Measurements from ENCODE around the gene EBF3. TPM values are rescaled to one million over a fixed set of nuclear protein-coding genes. Genes with fewer than 3 reads are reported as not detected.
A peak's percentile ranks its signal among the peaks of the same experiment; 100 is the strongest.

EBF3 gene
- total and polyA plus RNA-seq, 11 donors, result 3.6 to 8.8 (median 5.4) TPM

DNA sequence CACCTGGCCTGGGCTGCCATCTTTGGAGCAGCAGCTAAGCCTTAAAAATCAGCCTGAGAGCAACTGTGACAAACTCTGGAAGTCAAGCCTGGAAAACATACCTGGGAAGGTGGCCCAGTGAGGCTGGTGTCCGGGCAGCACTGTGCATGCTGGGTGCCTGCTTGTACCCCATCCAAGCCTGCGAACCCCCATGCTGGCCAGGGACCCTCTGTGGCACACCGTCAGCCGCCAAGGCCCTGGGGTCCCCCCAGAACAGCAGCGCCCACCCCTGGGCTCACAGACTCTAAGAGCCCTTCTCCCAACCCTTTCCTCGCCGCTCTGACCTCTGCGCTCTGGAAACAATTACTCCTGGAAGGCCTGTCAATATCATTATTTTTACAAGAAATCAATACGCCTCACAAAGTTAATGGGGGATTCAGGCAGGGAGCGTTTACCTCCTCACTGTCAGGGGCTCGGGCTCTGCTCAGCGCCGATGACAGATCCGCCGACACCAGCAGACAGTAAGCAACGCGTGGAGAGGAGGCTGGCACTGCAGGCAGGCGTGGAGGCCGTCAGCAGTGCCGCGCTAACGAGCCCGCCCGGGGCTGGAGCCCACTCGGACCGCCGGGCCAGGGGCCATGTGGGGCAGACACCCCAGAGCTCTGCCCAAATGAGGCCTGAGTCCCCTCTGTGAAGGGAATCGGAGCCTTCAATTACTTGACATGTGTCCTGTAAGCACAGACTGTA is 54.4 kb downstream of the EBF3 start:
- ATAC-seq (no peak), DNase-seq (peak in 2 of 5 donors; percentile 14 to 45)
- Histone ChIP-seq H3K4me1 (peaks cover 0 to 26% (median 5%) of the 10 kb centered on the region in 12 donors), H3K9me3 (no peaks in the 10 kb centered on the region), H3K36me3 (no peaks in the 10 kb centered on the region), H3K27ac (no peak overlapping the region), H3K4me3 (no peak overlapping the region), H3K27me3 (no peaks in the 10 kb centered on the region)
- no peak for TF ChIP-seq POLR2A (IDR thresholded peaks at IDR 0.05)
- TF ChIP-seq, protein P1, sequence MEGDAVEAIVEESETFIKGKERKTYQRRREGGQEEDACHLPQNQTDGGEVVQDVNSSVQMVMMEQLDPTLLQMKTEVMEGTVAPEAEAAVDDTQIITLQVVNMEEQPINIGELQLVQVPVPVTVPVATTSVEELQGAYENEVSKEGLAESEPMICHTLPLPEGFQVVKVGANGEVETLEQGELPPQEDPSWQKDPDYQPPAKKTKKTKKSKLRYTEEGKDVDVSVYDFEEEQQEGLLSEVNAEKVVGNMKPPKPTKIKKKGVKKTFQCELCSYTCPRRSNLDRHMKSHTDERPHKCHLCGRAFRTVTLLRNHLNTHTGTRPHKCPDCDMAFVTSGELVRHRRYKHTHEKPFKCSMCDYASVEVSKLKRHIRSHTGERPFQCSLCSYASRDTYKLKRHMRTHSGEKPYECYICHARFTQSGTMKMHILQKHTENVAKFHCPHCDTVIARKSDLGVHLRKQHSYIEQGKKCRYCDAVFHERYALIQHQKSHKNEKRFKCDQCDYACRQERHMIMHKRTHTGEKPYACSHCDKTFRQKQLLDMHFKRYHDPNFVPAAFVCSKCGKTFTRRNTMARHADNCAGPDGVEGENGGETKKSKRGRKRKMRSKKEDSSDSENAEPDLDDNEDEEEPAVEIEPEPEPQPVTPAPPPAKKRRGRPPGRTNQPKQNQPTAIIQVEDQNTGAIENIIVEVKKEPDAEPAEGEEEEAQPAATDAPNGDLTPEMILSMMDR (IDR thresholded peaks at IDR 0.05), result no peak
- intact Hi-C loops (cut with DNase I), result no loop called here
- 88 to 92% (median 90%) methylated on average over 16 to 28 of the region's 28 CpGs for WGBS, 4 donors

- Histone ChIP-seq H3K27me3 (no peaks in the 10 kb centered on the region), H3K36me3 (no peaks in the 10 kb centered on the region), H3K4me1 (peaks cover 0 to 24% (median 5%) of the 10 kb centered on the region in 12 donors), H3K9me3 (no peaks in the 10 kb centered on the region), H3K4me3 (no peak overlapping the region), H3K27ac (no peak overlapping the region)
- WGBS, 4 donors, result 69 to 82% (median 75%) methylated on average over 3 of the region's 3 CpGs
- ATAC-seq (no peak), DNase-seq (peak in 1 of 5 donors; percentile 6)
- intact Hi-C loops (cut with DNase I), result no loop called here
- TF ChIP-seq, protein P1 (IDR thresholded peaks at IDR 0.05), result no peak
- TF ChIP-seq POLR2A (IDR thresholded peaks at IDR 0.05), result no peak
Measured at GRCh38 chr10:129909080-129909479, 55.0 kb downstream of the EBF3 start.

- TF ChIP-seq, protein P1 (IDR thresholded peaks at IDR 0.05), result no peak
- TF ChIP-seq POLR2A (IDR thresholded peaks at IDR 0.05), result no peak
- DNase-seq (peak in 1 of 5 donors; percentile 7), ATAC-seq (no peak)
- H3K9me3 ChIP-seq, result no peaks in the 10 kb centered on the region
- H3K36me3 ChIP-seq, result no peaks in the 10 kb centered on the region
- intact Hi-C loops (cut with DNase I), result no loop called here
- H3K27me3 ChIP-seq, result no peaks in the 10 kb centered on the region
- H3K4me1 ChIP-seq, result peaks cover 0 to 17% (median 4%) of the 10 kb centered on the region in 12 donors
- 86 to 93% (median 88%) methylated on average over 8 to 15 of the region's 15 CpGs for WGBS, 4 donors
- no peak overlapping the region for H3K4me3 ChIP-seq
- no peak overlapping the region for H3K27ac ChIP-seq
Measured at GRCh38 chr10:129908406-129908805, 55.7 kb downstream of the EBF3 start.

- 88 to 89% (median 88%) methylated on average over 12 of the region's 12 CpGs for WGBS, 4 donors
- no peaks in the 10 kb centered on the region for H3K27me3 ChIP-seq
- ATAC-seq, result no peak
Measured at GRCh38 chr10:129905553-129905952, 58.5 kb downstream of the EBF3 start.

More at GRCh38 chr10:129905553-129905952, 58.5 kb downstream of the EBF3 start:
- Histone ChIP-seq H3K36me3 (no peaks in the 10 kb centered on the region), H3K9me3 (no peaks in the 10 kb centered on the region), H3K27ac (no peak overlapping the region), H3K4me1 (peaks cover 0 to 8% (median 0%) of the 10 kb centered on the region in 12 donors), H3K4me3 (no peak overlapping the region)
- TF ChIP-seq, protein P1 (IDR thresholded peaks at IDR 0.05), result no peak
- no peak for TF ChIP-seq POLR2A (IDR thresholded peaks at IDR 0.05)
- intact Hi-C loops (cut with DNase I), result no loop called here
- DNase-seq, result peak in 2 of 5 donors; percentile 3 to 40
